Right ventricle myocardium superior (tissue), 1 donor: ENCODE data around the gene KIFAP3. TPM values are rescaled to one million over a fixed set of nuclear protein-coding genes. Genes with fewer than 3 reads are reported as not detected.
A peak's percentile ranks its signal among the peaks of the same experiment; 100 is the strongest.
"Not testable (repeated sequence)": the region's sequence is repeated elsewhere in the genome, so short reads cannot be mapped to it uniquely, and the experiment has no call there.

Experiments used
- ATAC-seq: fragments of 200-7000 bp; cut with Tn5 transposase; one replicate; pipeline ENCODE4 v1.9.1; 2020; ENCODE audit warnings: mild to moderate bottlenecking; ENCODE audit not compliant: poor library complexity
- DNase-seq: peaks from one replicate; pipeline ENCODE4 v3.0.0-alpha.2; 2020
- intact Hi-C: fragments of 100-400 bp; cut with DNase I; formaldehyde crosslinking; loops from one replicate; pipeline ENCODE4 v1.11.2; 2022
- total RNA-seq: library from RNA; stranded (reverse); fragmentation: NEBNext Ultra II Directional; extraction: Animal tissue kit (Norgen Biotek cat#: 25700); gene quantifications from one replicate; pipeline ENCODE4 v1.2.1, GENCODE V29; 2021
- donor health status: DM: no; HTN: yes; CAD: no; lungs with severe emphysema.

The KIFAP3 gene
- total RNA-seq, 1 donor from 2014 or later, result 30.3 TPM

GRCh38 chr1:170008745-170009144 lies 65.8 kb downstream of the KIFAP3 start:
- ATAC-seq, intact Hi-C loops, DNase-seq: not testable (repeated sequence)

GRCh38 chr1:170003270-170003835 lies 71.1 kb downstream of the KIFAP3 start:
- ATAC-seq, result not testable (repeated sequence)
- DNase-seq, result peak; percentile 34

GRCh38 chr1:170001266-170001665 lies 73.2 kb downstream of the KIFAP3 start:
- ATAC-seq, result no peak
- intact Hi-C loops, result no loop called here

More at GRCh38 chr1:170003270-170003835, 71.1 kb downstream of the KIFAP3 start:
- intact Hi-C loops, result not testable (repeated sequence)

GRCh38 chr1:169999761-170000160 lies 74.7 kb downstream of the KIFAP3 start:
- no peak for ATAC-seq
- intact Hi-C loops, result no loop called here
- no peak for DNase-seq

More at GRCh38 chr1:170001266-170001665, 73.2 kb downstream of the KIFAP3 start:
- DNase-seq, result no peak

- intact Hi-C loops, result no loop called here
- peak; percentile 27 for ATAC-seq
- peak; percentile 48 for DNase-seq
Observed at GRCh38 chr1:169999331-169999741, 75.2 kb downstream of the KIFAP3 start.

GRCh38 chr1:169995993-169996392 lies 78.5 kb downstream of the KIFAP3 start:
- intact Hi-C loops, result no loop called here
- no peak for ATAC-seq

GRCh38 chr1:169989246-169989645 lies 85.2 kb downstream of the KIFAP3 start:
- ATAC-seq, result no peak
- intact Hi-C loops, result no loop called here
- no peak for DNase-seq

More at GRCh38 chr1:169995993-169996392, 78.5 kb downstream of the KIFAP3 start:
- DNase-seq, result no peak

- no peak for ATAC-seq
- intact Hi-C loops, result no loop called here
- DNase-seq, result no peak
Observed at GRCh38 chr1:169985757-169986156, 88.7 kb downstream of the KIFAP3 start.

GRCh38 chr1:169974067-169974466 lies 100.4 kb downstream of the KIFAP3 start:
- DNase-seq (no peak), ATAC-seq (no peak)
- intact Hi-C loops, result no loop called here

GRCh38 chr1:169970114-169970513 lies 104.4 kb downstream of the KIFAP3 start:
- ATAC-seq (no peak), DNase-seq (no peak)
- intact Hi-C loops, result no loop called here

- intact Hi-C loops, result no loop called here
- no peak for DNase-seq
- no peak for ATAC-seq
Observed at GRCh38 chr1:169968174-169968573, 106.3 kb downstream of the KIFAP3 start.

GRCh38 chr1:169964206-169964605 lies 110.3 kb downstream of the KIFAP3 start:
- intact Hi-C loops, result no loop called here
- DNase-seq (no peak), ATAC-seq (no peak)

- no peak for DNase-seq
- intact Hi-C loops, result no loop called here
- ATAC-seq, result no peak
Observed at GRCh38 chr1:169959686-169960085, 114.8 kb downstream of the KIFAP3 start.

- intact Hi-C loops, result no loop called here
- DNase-seq, result no peak
- no peak for ATAC-seq
Observed at GRCh38 chr1:169958987-169959386, 115.5 kb downstream of the KIFAP3 start.

GRCh38 chr1:169957884-169958283 lies 116.6 kb downstream of the KIFAP3 start:
- intact Hi-C loops, result no loop called here
- no peak for ATAC-seq

GRCh38 chr1:169951108-169951507 lies 123.4 kb downstream of the KIFAP3 start:
- no peak for ATAC-seq
- intact Hi-C loops, result no loop called here
- DNase-seq, result no peak

More at GRCh38 chr1:169957884-169958283, 116.6 kb downstream of the KIFAP3 start:
- DNase-seq, result no peak

- intact Hi-C loops, result no loop called here
- ATAC-seq (no peak), DNase-seq (no peak)
Observed at GRCh38 chr1:169949139-169949538, 125.4 kb downstream of the KIFAP3 start.

GRCh38 chr1:169946206-169946605 lies 128.3 kb downstream of the KIFAP3 start:
- intact Hi-C loops, result no loop called here
- no peak for ATAC-seq
- no peak for DNase-seq

- ATAC-seq, result no peak
- intact Hi-C loops, result no loop called here
- DNase-seq, result no peak
Observed at GRCh38 chr1:169945181-169945580, 129.3 kb downstream of the KIFAP3 start.

- DNase-seq (no peak), ATAC-seq (no peak)
- intact Hi-C loops, result no loop called here
Observed at GRCh38 chr1:169944621-169945020, 129.9 kb downstream of the KIFAP3 start.

- no peak for ATAC-seq
- DNase-seq, result peak; percentile 27
- intact Hi-C loops, result no loop called here
Observed at GRCh38 chr1:169943963-169944526, 130.4 kb downstream of the KIFAP3 start.
